Right cardiac atrium (tissue), 5 donors: ENCODE results near the gene GPX2. TPM values are rescaled to one million over a fixed set of nuclear protein-coding genes. Genes with fewer than 3 reads are reported as not detected.

Source experiments
- ATAC-seq, 2 donors: fragments of 200-7000 bp; cut with Tn5 transposase; one replicate each; pipeline versions ENCODE4 v1.8.0 to v1.9.1; 2020; ENCODE audit warnings: moderate library complexity in 2 of 2, mild to moderate bottlenecking in 1 of 2
- DNase-seq, 3 donors: peaks; one replicate each; pipeline ENCODE4 v3.0.0-alpha.2; 2020
- H3K27ac ChIP-seq: one replicate; pipeline ENCODE4 v1.5.1; 2013; ENCODE audit warnings: mild to moderate bottlenecking, low read length, control low read depth, moderate library complexity
- H3K27me3 ChIP-seq: one replicate; pipeline ENCODE4 v1.6.1; 2013; ENCODE audit not compliant: control insufficient read depth, insufficient read depth
- H3K4me1 ChIP-seq: one replicate; pipeline ENCODE4 v1.6.1; 2013; ENCODE audit warnings: low read length; ENCODE audit not compliant: control insufficient read depth, insufficient read depth
- H3K4me3 ChIP-seq: one replicate; pipeline ENCODE4 v1.5.1; 2013; ENCODE audit warnings: low read length, control low read depth
- H3K9me3 ChIP-seq: one replicate; pipeline ENCODE4 v1.6.1; 2013; ENCODE audit warnings: low read length; ENCODE audit not compliant: control insufficient read depth
- WGBS: extraction: QIAGEN DNeasy Blood & Tissue Kit; methylation state at CpG from one replicate; pipeline ENCODE4 v1.1.7; 2013; 5-methylcytosine and 5-hydroxymethylcytosine counted together
- intact Hi-C, 4 donors: fragments of 100-400 bp; cut with DNase I; formaldehyde crosslinking; loops; one replicate each; pipeline versions ENCODE4 v1.11.0 to v1.14.0; 2022 to 2023
- polyA plus RNA-seq: library from polyadenylated mRNA; stranded (reverse); fragments of 200-250 nt; gene quantifications from one replicate; pipeline ENCODE4 v1.2.3, GENCODE V29; 2013
- total RNA-seq, 4 donors: library from RNA; stranded (reverse); fragmentation: NEBNext Ultra II Directional; extraction: Animal tissue kit (Norgen Biotek cat#: 25700); gene quantifications; one replicate each; pipeline ENCODE4 v1.2.1, GENCODE V29; 2021
- donor health status: healthy with polysubstance abuse.
- donor health status: DM: no; HTN: yes; CAD: no.
- donor health status: DM: no; HTN: no; CAD: no.
- donor health status: DM: no; HTN: yes; CAD: no; lungs with severe emphysema.
- donor health status: DM: yes; HTN: yes; CAD: no.

The GPX2 gene
- total and polyA plus RNA-seq, 5 donors = 0.23 TPM; not detected in 4

- 92% methylated on average over 1 of the region's 1 CpG for WGBS
- Histone ChIP-seq H3K4me3 (no peak overlapping the region), H3K4me1 (no peaks in the 10 kb centered on the region), H3K27ac (no peak overlapping the region), H3K27me3 (no peaks in the 10 kb centered on the region), H3K9me3 (no peaks in the 10 kb centered on the region)
- peak in 1 of 2 donors; percentile 29 for ATAC-seq
- no peak for DNase-seq
- intact Hi-C loops = no loop called here
Observed at GRCh38 chr14:64937821-64938193, 4.7 kb downstream of the GPX2 start.

GRCh38 chr14:64937171-64937820 lies 5.2 kb downstream of the GPX2 start:
- Histone ChIP-seq H3K9me3 (no peaks in the 10 kb centered on the region), H3K27me3 (no peaks in the 10 kb centered on the region), H3K4me3 (no peak overlapping the region), H3K4me1 (no peaks in the 10 kb centered on the region), H3K27ac (peak overlapping the region; percentile 62)
- peak in 1 of 3 donors; percentile 62 for DNase-seq
- ATAC-seq = peak in 1 of 2 donors; percentile 55
- intact Hi-C loops = no loop called here
- 16% methylated on average over 1 of the region's 1 CpG for WGBS

GRCh38 chr14:64935508-64935907 lies 7.0 kb downstream of the GPX2 start:
- H3K4me3 ChIP-seq = no peak overlapping the region
- no peak for DNase-seq
- no peak for ATAC-seq
- no peaks in the 10 kb centered on the region for H3K4me1 ChIP-seq
- no peak overlapping the region for H3K27ac ChIP-seq
- intact Hi-C loops = no loop called here
- no peaks in the 10 kb centered on the region for H3K27me3 ChIP-seq
- H3K9me3 ChIP-seq = no peaks in the 10 kb centered on the region
- 93% methylated on average over 2 of the region's 2 CpGs for WGBS

- Histone ChIP-seq H3K4me1 (no peaks in the 10 kb centered on the region), H3K9me3 (no peaks in the 10 kb centered on the region), H3K4me3 (no peak overlapping the region), H3K27me3 (no peaks in the 10 kb centered on the region), H3K27ac (no peak overlapping the region)
- WGBS = 33% methylated on average over 1 of the region's 1 CpG
- intact Hi-C loops = no loop called here
- ATAC-seq = no peak
- DNase-seq = no peak
Observed at GRCh38 chr14:64934338-64934929, 8.1 kb downstream of the GPX2 start.

- intact Hi-C loops = no loop called here
- ATAC-seq (no peak), DNase-seq (no peak)
- no peak overlapping the region for H3K27ac ChIP-seq
- H3K9me3 ChIP-seq = no peaks in the 10 kb centered on the region
- no peak overlapping the region for H3K4me3 ChIP-seq
- H3K4me1 ChIP-seq = peaks cover 5% of the 10 kb centered on the region
- no peaks in the 10 kb centered on the region for H3K27me3 ChIP-seq
Observed at GRCh38 chr14:64932231-64932630, 10.3 kb downstream of the GPX2 start.

- H3K27ac ChIP-seq = peak overlapping the region; percentile 37
- 92% methylated on average over 2 of the region's 2 CpGs for WGBS
- ATAC-seq = no peak
- intact Hi-C loops = no loop called here
- DNase-seq = no peak
- H3K27me3 ChIP-seq = no peaks in the 10 kb centered on the region
- H3K9me3 ChIP-seq = no peaks in the 10 kb centered on the region
- H3K4me3 ChIP-seq = no peak overlapping the region
- H3K4me1 ChIP-seq = peaks cover 5% of the 10 kb centered on the region
Observed at GRCh38 chr14:64931123-64931522, 11.4 kb downstream of the GPX2 start.

GRCh38 chr14:64930085-64930843 lies 12.3 kb downstream of the GPX2 start:
- Histone ChIP-seq H3K27ac (no peak overlapping the region), H3K4me1 (peaks cover 5% of the 10 kb centered on the region), H3K27me3 (no peaks in the 10 kb centered on the region), H3K4me3 (no peak overlapping the region), H3K9me3 (no peaks in the 10 kb centered on the region)
- 57% methylated on average over 3 of the region's 3 CpGs for WGBS
- no peak for DNase-seq
- peak; percentile 69 to 81 for ATAC-seq
- intact Hi-C loops = no loop called here

- no peaks in the 10 kb centered on the region for H3K27me3 ChIP-seq
- intact Hi-C loops = no loop called here
- H3K9me3 ChIP-seq = no peaks in the 10 kb centered on the region
- WGBS = 98% methylated on average over 3 of the region's 3 CpGs
- no peak overlapping the region for H3K4me3 ChIP-seq
- ATAC-seq = no peak
- peaks cover 5% of the 10 kb centered on the region for H3K4me1 ChIP-seq
- DNase-seq = no peak
- H3K27ac ChIP-seq = no peak overlapping the region
Observed at GRCh38 chr14:64929014-64929359, 13.6 kb downstream of the GPX2 start.

- H3K4me3 ChIP-seq = no peak overlapping the region
- no peaks in the 10 kb centered on the region for H3K27me3 ChIP-seq
- WGBS = 81% methylated on average over 7 of the region's 7 CpGs
- DNase-seq = no peak
- peaks cover 5% of the 10 kb centered on the region for H3K4me1 ChIP-seq
- no peak for ATAC-seq
- H3K9me3 ChIP-seq = no peaks in the 10 kb centered on the region
- intact Hi-C loops = no loop called here
- H3K27ac ChIP-seq = no peak overlapping the region
Observed at GRCh38 chr14:64928239-64929013, 14.1 kb downstream of the GPX2 start.

GRCh38 chr14:64927031-64927430 lies 15.5 kb downstream of the GPX2 start:
- H3K4me1 ChIP-seq = peaks cover 5% of the 10 kb centered on the region
- WGBS = 86% methylated on average over 3 of the region's 3 CpGs
- H3K9me3 ChIP-seq = no peaks in the 10 kb centered on the region
- ATAC-seq (no peak), DNase-seq (no peak)
- no peaks in the 10 kb centered on the region for H3K27me3 ChIP-seq
- no peak overlapping the region for H3K27ac ChIP-seq
- intact Hi-C loops = no loop called here
- no peak overlapping the region for H3K4me3 ChIP-seq
